GM12878 (cell line): Measurements from ENCODE around the gene NPM3. TPM values are rescaled to one million over a fixed set of nuclear protein-coding genes. Genes with fewer than 3 reads are reported as not detected.

ENCODE experiments used
- HDAC6 ChIP-seq: fragments of 200-600 bp; sonication (generic); IDR thresholded peaks from one replicate; pipeline ENCODE4 v1.8.0; 2017; ENCODE audit warnings: antibody characterized with exemption; ENCODE audit not compliant: unreplicated experiment
- MLLT1 ChIP-seq: fragments of 450-650 bp; IDR thresholded peaks from 2 replicates; pipeline ENCODE4 v1.6.1; 2016; ENCODE audit warnings: mild to moderate bottlenecking
- MTA3 ChIP-seq: IDR thresholded peaks from 2 replicates; pipeline ENCODE4 v1.6.1; 2012; ENCODE audit warnings: low read length, inconsistent platforms, borderline replicate concordance
- SMAD1 ChIP-seq: fragments of 450-650 bp; IDR thresholded peaks from 2 replicates; pipeline ENCODE4 v1.6.1; 2018; ENCODE audit warnings: mild to moderate bottlenecking, low read depth; ENCODE audit not compliant: partially characterized antibody
- SREBF1 ChIP-seq: IDR thresholded peaks from 2 replicates; pipeline ENCODE4 v1.6.1; 2012; ENCODE audit warnings: mild to moderate bottlenecking, low read length
- ZNF217 ChIP-seq: fragments of 450-650 bp; IDR thresholded peaks from 2 replicates; pipeline ENCODE4 v1.6.1; 2017; ENCODE audit warnings: antibody characterized with exemption, mild to moderate bottlenecking
- polyA plus RNA-seq, 11 experiments: library from polyadenylated mRNA; depleted of rRNA in 4 of 11; unstranded in 6 of 11; stranded (reverse) in 5 of 11; fragments of >200 nt; fragmentation: Nextera tagmentation in 4 of 11; fragmentation: Illumina TruSeq in 1 of 11; extraction: Ambion mirVana in 4 of 11; extraction: Trizol in 1 of 11; gene quantifications; 1 replicate in 1 of 11; 2 replicates in 10 of 11; pipeline versions ENCODE4 v1.2.1 to v1.2.3, GENCODE V29; 2011 to 2016; ENCODE audit warnings: inconsistent platforms in 2 of 11, missing spikeins in 2 of 11, low read depth in 1 of 11
- total RNA-seq, 4 experiments: library from RNA; depleted of rRNA in 3 of 4; stranded (reverse); fragments of >200 nt in 3 of 4; fragmentation: Illumina TruSeq in 1 of 4; extraction: Trizol in 1 of 4; gene quantifications; 2 replicates each; pipeline versions ENCODE4 v1.2.1 to v1.2.3, GENCODE V29; 2013 to 2021
- TF ChIP-seq, protein P1 (sequence below): IDR thresholded peaks from 2 replicates; pipeline ENCODE4 v1.6.1; 2011; ENCODE audit warnings: borderline replicate concordance, low read depth, mild to moderate bottlenecking, moderate library complexity, mixed read lengths, low read length; ENCODE audit not compliant: insufficient read depth; ENCODE audit errors: extremely low read length
- TF ChIP-seq, protein P2 (sequence below): fragments of 450-650 bp; formaldehyde crosslinking; IDR thresholded peaks from 2 replicates; pipeline ENCODE4 v1.4.0; 2020; ENCODE audit warnings: mild to moderate bottlenecking, moderate library complexity
- TF ChIP-seq, protein P3 (sequence below): IDR thresholded peaks from 2 replicates; pipeline ENCODE4 v1.6.1; 2011; ENCODE audit warnings: mild to moderate bottlenecking, low read depth, low read length, moderate library complexity; ENCODE audit not compliant: insufficient replicate concordance
- TF ChIP-seq, protein P4 (sequence below): fragments of 450-650 bp; IDR thresholded peaks from 2 replicates; pipeline ENCODE4 v1.6.1; 2017; ENCODE audit warnings: mild to moderate bottlenecking, moderate library complexity

NPM3 gene
- total and polyA plus RNA-seq, 10 of the 15 experiments (the other 5 are each of a cell fraction or from before 2014, with no cell fraction given) = 13.0 to 171 (median 93.3) TPM

GRCh38 chr10:101782811-101783735, at the start of gene NPM3 (continued):
- TF ChIP-seq, protein P1, sequence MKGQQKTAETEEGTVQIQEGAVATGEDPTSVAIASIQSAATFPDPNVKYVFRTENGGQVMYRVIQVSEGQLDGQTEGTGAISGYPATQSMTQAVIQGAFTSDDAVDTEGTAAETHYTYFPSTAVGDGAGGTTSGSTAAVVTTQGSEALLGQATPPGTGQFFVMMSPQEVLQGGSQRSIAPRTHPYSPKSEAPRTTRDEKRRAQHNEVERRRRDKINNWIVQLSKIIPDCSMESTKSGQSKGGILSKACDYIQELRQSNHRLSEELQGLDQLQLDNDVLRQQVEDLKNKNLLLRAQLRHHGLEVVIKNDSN = peak; percentile 44
- TF ChIP-seq, protein P2, sequence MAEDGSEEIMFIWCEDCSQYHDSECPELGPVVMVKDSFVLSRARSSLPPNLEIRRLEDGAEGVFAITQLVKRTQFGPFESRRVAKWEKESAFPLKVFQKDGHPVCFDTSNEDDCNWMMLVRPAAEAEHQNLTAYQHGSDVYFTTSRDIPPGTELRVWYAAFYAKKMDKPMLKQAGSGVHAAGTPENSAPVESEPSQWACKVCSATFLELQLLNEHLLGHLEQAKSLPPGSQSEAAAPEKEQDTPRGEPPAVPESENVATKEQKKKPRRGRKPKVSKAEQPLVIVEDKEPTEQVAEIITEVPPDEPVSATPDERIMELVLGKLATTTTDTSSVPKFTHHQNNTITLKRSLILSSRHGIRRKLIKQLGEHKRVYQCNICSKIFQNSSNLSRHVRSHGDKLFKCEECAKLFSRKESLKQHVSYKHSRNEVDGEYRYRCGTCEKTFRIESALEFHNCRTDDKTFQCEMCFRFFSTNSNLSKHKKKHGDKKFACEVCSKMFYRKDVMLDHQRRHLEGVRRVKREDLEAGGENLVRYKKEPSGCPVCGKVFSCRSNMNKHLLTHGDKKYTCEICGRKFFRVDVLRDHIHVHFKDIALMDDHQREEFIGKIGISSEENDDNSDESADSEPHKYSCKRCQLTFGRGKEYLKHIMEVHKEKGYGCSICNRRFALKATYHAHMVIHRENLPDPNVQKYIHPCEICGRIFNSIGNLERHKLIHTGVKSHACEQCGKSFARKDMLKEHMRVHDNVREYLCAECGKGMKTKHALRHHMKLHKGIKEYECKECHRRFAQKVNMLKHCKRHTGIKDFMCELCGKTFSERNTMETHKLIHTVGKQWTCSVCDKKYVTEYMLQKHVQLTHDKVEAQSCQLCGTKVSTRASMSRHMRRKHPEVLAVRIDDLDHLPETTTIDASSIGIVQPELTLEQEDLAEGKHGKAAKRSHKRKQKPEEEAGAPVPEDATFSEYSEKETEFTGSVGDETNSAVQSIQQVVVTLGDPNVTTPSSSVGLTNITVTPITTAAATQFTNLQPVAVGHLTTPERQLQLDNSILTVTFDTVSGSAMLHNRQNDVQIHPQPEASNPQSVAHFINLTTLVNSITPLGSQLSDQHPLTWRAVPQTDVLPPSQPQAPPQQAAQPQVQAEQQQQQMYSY (CRISPR knock-in tag) = no peak
- TF ChIP-seq HDAC6 (no peak), SREBF1 (no peak), MTA3 (no peak; the same call in 1 of the 2 replicates), MLLT1 (0 out of 2 replicates have a peak, but pooled peaks have one; percentile 48), ZNF217 (no peak), SMAD1 (no peak)
- TF ChIP-seq, protein P3, sequence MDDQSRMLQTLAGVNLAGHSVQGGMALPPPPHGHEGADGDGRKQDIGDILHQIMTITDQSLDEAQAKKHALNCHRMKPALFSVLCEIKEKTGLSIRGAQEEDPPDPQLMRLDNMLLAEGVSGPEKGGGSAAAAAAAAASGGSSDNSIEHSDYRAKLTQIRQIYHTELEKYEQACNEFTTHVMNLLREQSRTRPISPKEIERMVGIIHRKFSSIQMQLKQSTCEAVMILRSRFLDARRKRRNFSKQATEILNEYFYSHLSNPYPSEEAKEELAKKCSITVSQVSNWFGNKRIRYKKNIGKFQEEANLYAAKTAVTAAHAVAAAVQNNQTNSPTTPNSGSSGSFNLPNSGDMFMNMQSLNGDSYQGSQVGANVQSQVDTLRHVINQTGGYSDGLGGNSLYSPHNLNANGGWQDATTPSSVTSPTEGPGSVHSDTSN = no peak
- TF ChIP-seq, protein P4, sequence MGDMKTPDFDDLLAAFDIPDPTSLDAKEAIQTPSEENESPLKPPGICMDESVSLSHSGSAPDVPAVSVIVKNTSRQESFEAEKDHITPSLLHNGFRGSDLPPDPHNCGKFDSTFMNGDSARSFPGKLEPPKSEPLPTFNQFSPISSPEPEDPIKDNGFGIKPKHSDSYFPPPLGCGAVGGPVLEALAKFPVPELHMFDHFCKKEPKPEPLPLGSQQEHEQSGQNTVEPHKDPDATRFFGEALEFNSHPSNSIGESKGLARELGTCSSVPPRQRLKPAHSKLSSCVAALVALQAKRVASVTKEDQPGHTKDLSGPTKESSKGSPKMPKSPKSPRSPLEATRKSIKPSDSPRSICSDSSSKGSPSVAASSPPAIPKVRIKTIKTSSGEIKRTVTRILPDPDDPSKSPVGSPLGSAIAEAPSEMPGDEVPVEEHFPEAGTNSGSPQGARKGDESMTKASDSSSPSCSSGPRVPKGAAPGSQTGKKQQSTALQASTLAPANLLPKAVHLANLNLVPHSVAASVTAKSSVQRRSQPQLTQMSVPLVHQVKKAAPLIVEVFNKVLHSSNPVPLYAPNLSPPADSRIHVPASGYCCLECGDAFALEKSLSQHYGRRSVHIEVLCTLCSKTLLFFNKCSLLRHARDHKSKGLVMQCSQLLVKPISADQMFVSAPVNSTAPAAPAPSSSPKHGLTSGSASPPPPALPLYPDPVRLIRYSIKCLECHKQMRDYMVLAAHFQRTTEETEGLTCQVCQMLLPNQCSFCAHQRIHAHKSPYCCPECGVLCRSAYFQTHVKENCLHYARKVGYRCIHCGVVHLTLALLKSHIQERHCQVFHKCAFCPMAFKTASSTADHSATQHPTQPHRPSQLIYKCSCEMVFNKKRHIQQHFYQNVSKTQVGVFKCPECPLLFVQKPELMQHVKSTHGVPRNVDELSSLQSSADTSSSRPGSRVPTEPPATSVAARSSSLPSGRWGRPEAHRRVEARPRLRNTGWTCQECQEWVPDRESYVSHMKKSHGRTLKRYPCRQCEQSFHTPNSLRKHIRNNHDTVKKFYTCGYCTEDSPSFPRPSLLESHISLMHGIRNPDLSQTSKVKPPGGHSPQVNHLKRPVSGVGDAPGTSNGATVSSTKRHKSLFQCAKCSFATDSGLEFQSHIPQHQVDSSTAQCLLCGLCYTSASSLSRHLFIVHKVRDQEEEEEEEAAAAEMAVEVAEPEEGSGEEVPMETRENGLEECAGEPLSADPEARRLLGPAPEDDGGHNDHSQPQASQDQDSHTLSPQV = no peak
